Loucy (cell line): ENCODE measurements around the gene SLC44A4.

ENCODE experiments used
- EZH2phosphoT487 ChIP-seq: fragments of 200-600 bp; IDR thresholded peaks from 2 replicates; pipeline ENCODE4 v1.6.1; 2018; ENCODE audit warnings: antibody characterized with exemption, mild to moderate bottlenecking, moderate library complexity, borderline replicate concordance
- TF ChIP-seq, protein P1 (sequence below): fragments of 200-600 bp; sonication (generic); conservative IDR thresholded peaks from 2 replicates; pipeline ENCODE4 v1.5.1; 2014; ENCODE audit warnings: mild to moderate bottlenecking, antibody characterized with exemption, low read length

DNA sequence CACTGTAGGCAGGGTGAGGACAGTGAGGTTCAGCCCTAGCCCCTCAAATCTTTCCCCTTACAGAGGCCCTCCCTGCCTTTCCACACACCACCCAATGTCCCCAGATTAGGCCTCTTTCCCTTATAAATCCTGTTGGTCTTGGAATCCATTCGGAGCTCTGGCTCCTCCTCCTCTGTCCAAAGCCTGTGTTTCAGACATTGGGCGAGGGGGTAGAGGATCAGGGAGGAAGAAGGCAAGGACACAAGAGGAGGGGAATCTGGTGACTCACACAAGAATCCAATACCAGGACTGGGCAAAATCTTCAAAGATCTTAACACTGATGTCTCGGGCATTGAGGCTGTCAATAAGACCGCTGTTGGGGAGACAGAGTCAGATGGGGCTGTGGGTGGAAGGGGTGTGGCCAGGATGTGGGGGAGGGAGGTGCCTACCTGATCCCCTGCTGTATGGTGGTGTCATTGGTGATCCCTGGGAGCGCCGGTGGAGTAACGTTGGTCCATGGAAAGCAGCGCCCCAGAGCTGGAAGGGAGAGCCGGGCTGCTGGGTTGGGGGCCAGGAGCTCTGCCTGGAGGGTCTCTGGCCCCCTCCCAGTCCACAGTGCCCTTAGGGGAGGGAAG is 7.6 kb downstream of the SLC44A4 start:
- TF ChIP-seq, protein P1, sequence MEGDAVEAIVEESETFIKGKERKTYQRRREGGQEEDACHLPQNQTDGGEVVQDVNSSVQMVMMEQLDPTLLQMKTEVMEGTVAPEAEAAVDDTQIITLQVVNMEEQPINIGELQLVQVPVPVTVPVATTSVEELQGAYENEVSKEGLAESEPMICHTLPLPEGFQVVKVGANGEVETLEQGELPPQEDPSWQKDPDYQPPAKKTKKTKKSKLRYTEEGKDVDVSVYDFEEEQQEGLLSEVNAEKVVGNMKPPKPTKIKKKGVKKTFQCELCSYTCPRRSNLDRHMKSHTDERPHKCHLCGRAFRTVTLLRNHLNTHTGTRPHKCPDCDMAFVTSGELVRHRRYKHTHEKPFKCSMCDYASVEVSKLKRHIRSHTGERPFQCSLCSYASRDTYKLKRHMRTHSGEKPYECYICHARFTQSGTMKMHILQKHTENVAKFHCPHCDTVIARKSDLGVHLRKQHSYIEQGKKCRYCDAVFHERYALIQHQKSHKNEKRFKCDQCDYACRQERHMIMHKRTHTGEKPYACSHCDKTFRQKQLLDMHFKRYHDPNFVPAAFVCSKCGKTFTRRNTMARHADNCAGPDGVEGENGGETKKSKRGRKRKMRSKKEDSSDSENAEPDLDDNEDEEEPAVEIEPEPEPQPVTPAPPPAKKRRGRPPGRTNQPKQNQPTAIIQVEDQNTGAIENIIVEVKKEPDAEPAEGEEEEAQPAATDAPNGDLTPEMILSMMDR, result no peak
- no peak for TF ChIP-seq EZH2phosphoT487
